SK-N-SH (cell line): Measurements from ENCODE around the gene SCAI. TPM values are rescaled to one million over a fixed set of nuclear protein-coding genes. Genes with fewer than 3 reads are reported as not detected.

ENCODE experiments used
- CTCF ChIA-PET: fragments of 300-600, 350-600 bp; formaldehyde crosslinking; extraction: SDS; loops from one replicate; lab custom pipeline; 2021; lab: Yijun Ruan, JAX
- POLR2A ChIA-PET: fragments of 350-600 bp; sonication (Branson Sonifier 250); formaldehyde crosslinking; extraction: SDS; loops from one replicate; lab custom pipeline; 2020; ENCODE audit warnings: antibody characterized with exemption, inconsistent platforms; lab: Yijun Ruan, JAX
- DNase-seq: peaks from one replicate; pipeline ENCODE4 v3.0.0; 2012
- H2AFZ ChIP-seq: fragments of 200-600 bp; sonication (generic); 2 replicates; pipeline ENCODE4 v1.8.1; 2016; ENCODE audit warnings: antibody characterized with exemption, mild to moderate bottlenecking, low read depth
- H3F3A ChIP-seq: fragments of 200-600 bp; sonication (generic); replicated peaks from 2 replicates; pipeline ENCODE3; 2016; ENCODE audit warnings: antibody characterized with exemption, mild to moderate bottlenecking; ENCODE audit not compliant: insufficient read depth
- H3K27ac ChIP-seq, 2 experiments: fragments of 200-500 bp in 1 of 2; fragments of 200-600 bp in 1 of 2; sonication (Bioruptor generic) in 1 of 2; sonication (generic), shearing (Covaris generic) in 1 of 2; 2 replicates each; pipeline versions ENCODE4 v1.5.1 to v1.6.1; 2014 to 2016; ENCODE audit warnings: low read depth in 2 of 2, inconsistent platforms in 1 of 2, low read length in 1 of 2, mild to moderate bottlenecking in 1 of 2, mixed read lengths in 1 of 2
- H3K27me3 ChIP-seq: fragments of 200-600 bp; sonication (generic), shearing (Covaris generic); 2 replicates; pipeline ENCODE4 v1.6.1; 2016; ENCODE audit warnings: mixed run types; ENCODE audit not compliant: insufficient read depth
- H3K36me3 ChIP-seq, 2 experiments: fragments of 200-500 bp in 1 of 2; fragments of 200-600 bp in 1 of 2; sonication (Bioruptor generic) in 1 of 2; sonication (generic) in 1 of 2; replicated peaks in 1 of 2; 2 replicates each; pipeline versions ENCODE3 to v1.5.1; 2014 to 2016; ENCODE audit warnings: low read length in 1 of 2, mild to moderate bottlenecking in 1 of 2; ENCODE audit not compliant: insufficient read depth in 2 of 2, control insufficient read depth in 1 of 2
- H3K4me1 ChIP-seq, 2 experiments: fragments of 200-500 bp in 1 of 2; fragments of 200-600 bp in 1 of 2; sonication (Bioruptor generic) in 1 of 2; sonication (generic), shearing (Covaris generic) in 1 of 2; 2 replicates each; pipeline versions ENCODE4 v1.5.1 to v1.6.1; 2014 to 2016; ENCODE audit warnings: low read depth in 1 of 2, low read length in 1 of 2, mixed run types in 1 of 2; ENCODE audit not compliant: insufficient read depth in 2 of 2, control insufficient read depth in 1 of 2
- H3K4me2 ChIP-seq: fragments of 200-600 bp; sonication (generic), shearing (Covaris generic); 2 replicates; pipeline ENCODE4 v1.6.1; 2017; ENCODE audit warnings: mixed run types
- H3K4me3 ChIP-seq, 2 experiments: fragments of 200-500 bp in 1 of 2; fragments of 200-600 bp in 1 of 2; sonication (Bioruptor generic) in 1 of 2; sonication (generic), shearing (Covaris generic) in 1 of 2; 2 replicates each; pipeline versions ENCODE4 v1.5.1 to v1.8.1; 2014 to 2016; ENCODE audit warnings: low read depth in 2 of 2, inconsistent platforms in 1 of 2, low read length in 1 of 2, mild to moderate bottlenecking in 1 of 2, mixed read lengths in 1 of 2, moderate library complexity in 1 of 2
- H3K79me2 ChIP-seq: fragments of 200-600 bp; sonication (generic); 2 replicates; pipeline ENCODE4 v1.8.1; 2017; ENCODE audit warnings: mild to moderate bottlenecking; ENCODE audit not compliant: insufficient read depth
- H3K9ac ChIP-seq: fragments of 200-600 bp; sonication (generic); 2 replicates; pipeline ENCODE4 v1.6.1; 2017; ENCODE audit warnings: mixed run types
- H3K9me2 ChIP-seq: fragments of 200-600 bp; sonication (generic); 2 replicates; pipeline ENCODE4 v1.6.1; 2017; ENCODE audit warnings: mixed run types
- H3K9me3 ChIP-seq: fragments of 200-600 bp; sonication (generic); 2 replicates; pipeline ENCODE4 v1.6.1; 2017; ENCODE audit warnings: mixed run types, mild to moderate bottlenecking, moderate library complexity
- H4K20me1 ChIP-seq: fragments of 200-600 bp; sonication (generic); 2 replicates; pipeline ENCODE4 v1.6.1; 2017; ENCODE audit warnings: mild to moderate bottlenecking, mixed run types; ENCODE audit not compliant: insufficient read depth
- CHD2 ChIP-seq: fragments of 150-350 bp; IDR thresholded peaks from 2 replicates; pipeline ENCODE4 v1.6.1; 2018; ENCODE audit warnings: low read length; ENCODE audit not compliant: partially characterized antibody
- CTCF ChIP-seq: fragments of 200-600 bp; sonication (generic); IDR thresholded peaks from 2 replicates; pipeline ENCODE4 v1.6.1; 2017; ENCODE audit warnings: antibody characterized with exemption, mild to moderate bottlenecking, moderate library complexity
- ELF1 ChIP-seq: IDR thresholded peaks from 2 replicates; pipeline ENCODE4 v1.4.0; 2012
- EZH2phosphoT487 ChIP-seq: fragments of 200-600 bp; sonication (generic); IDR thresholded peaks from 2 replicates; pipeline ENCODE4 v1.6.1; 2017; ENCODE audit warnings: low read depth, mixed run types, mild to moderate bottlenecking, antibody characterized with exemption, moderate library complexity, borderline replicate concordance
- FOSL2 ChIP-seq: IDR thresholded peaks from 2 replicates; pipeline ENCODE4 v1.4.0; 2012; ENCODE audit warnings: low read depth, mild to moderate bottlenecking, moderate library complexity, borderline replicate concordance
- FOXM1 ChIP-seq: IDR thresholded peaks from 2 replicates; pipeline ENCODE4 v1.4.0; 2012; ENCODE audit warnings: low read depth, mild to moderate bottlenecking
- GABPA ChIP-seq: IDR thresholded peaks from 2 replicates; pipeline ENCODE4 v1.4.0; 2012; ENCODE audit warnings: low read depth, mild to moderate bottlenecking
- GATA2 ChIP-seq: sonication (generic); formaldehyde crosslinking; IDR thresholded peaks from 2 replicates; pipeline ENCODE4 v1.5.0; 2020; ENCODE audit warnings: mild to moderate bottlenecking, missing genetic modification reagents
- JUND ChIP-seq: IDR thresholded peaks from 2 replicates; pipeline ENCODE4 v1.4.0; 2012
- POLR2AphosphoS5 ChIP-seq: IDR thresholded peaks from 2 replicates; pipeline ENCODE4 v1.6.1; 2012; ENCODE audit warnings: low read depth, low read length
- RAD21 ChIP-seq: IDR thresholded peaks from 2 replicates; pipeline ENCODE4 v1.6.1; 2012; ENCODE audit warnings: mild to moderate bottlenecking, low read length
- RFX5 ChIP-seq: IDR thresholded peaks from 2 replicates; pipeline ENCODE4 v1.6.1; 2012; ENCODE audit warnings: mild to moderate bottlenecking, improper control_type of control experiment, low read length
- RXRA ChIP-seq: IDR thresholded peaks from 2 replicates; pipeline ENCODE4 v1.4.0; 2012; ENCODE audit warnings: low read depth, mild to moderate bottlenecking, borderline replicate concordance
- TAF1 ChIP-seq: IDR thresholded peaks from 2 replicates; pipeline ENCODE4 v1.6.1; 2012; ENCODE audit warnings: low read depth, mild to moderate bottlenecking, low read length, moderate library complexity, borderline replicate concordance
- USF1 ChIP-seq: IDR thresholded peaks from 2 replicates; pipeline ENCODE4 v1.4.0; 2012; ENCODE audit warnings: low read depth, borderline replicate concordance
- YY1 ChIP-seq: IDR thresholded peaks from 2 replicates; pipeline ENCODE4 v1.4.0; 2012; ENCODE audit warnings: low read depth, mild to moderate bottlenecking
- WGBS: methylation state at CpG from one replicate; pipeline ENCODE4 v1.1.6; 2017; ENCODE audit warnings: low lambda C conversion rate; 5-methylcytosine and 5-hydroxymethylcytosine counted together
- polyA plus RNA-seq, 3 experiments: library from polyadenylated mRNA; depleted of rRNA; stranded (reverse); fragments of >200 nt; gene quantifications; 2 replicates each; pipeline ENCODE4 v1.2.3, GENCODE V29; 2012

SCAI gene
- polyA plus RNA-seq, 1 of the 3 experiments (the other 2 are of a cell fraction), result 0.85 TPM

- Histone ChIP-seq H3K27me3 (no peaks in the 10 kb centered on the region), H3K36me3 (no peaks in the 10 kb centered on the region), H3K4me1 (no peaks in the 10 kb centered on the region), H3K27ac (no peak overlapping the region), H4K20me1 (no peaks in the 10 kb centered on the region), H2AFZ (no peak overlapping the region), H3K79me2 (peaks cover 23% of the 10 kb centered on the region), H3K4me2 (no peak overlapping the region), H3K9me2 (no peaks in the 10 kb centered on the region), H3K9ac (no peak overlapping the region), H3K4me3 (no peak overlapping the region), H3K9me3 (no peaks in the 10 kb centered on the region), H3F3A (peaks cover 4% of the 10 kb centered on the region)
- POLR2A ChIA-PET, result no interaction called here
- no peak for DNase-seq
- no peak for TF ChIP-seq YY1
- CTCF ChIA-PET, result no interaction called here
These were observed 8.4 kb downstream of the SCAI start for GRCh38 chr9:125134976-125135375.

- no peaks in the 10 kb centered on the region for H3K36me3 ChIP-seq
- no peak overlapping the region for H3K27ac ChIP-seq
- H3F3A ChIP-seq, result peaks cover 4% of the 10 kb centered on the region
- ChIA-PET CTCF (interaction anchor here (0.8 to 0.9 kb wide), 2 partner anchors 8 to 10 kb away, joined by 3 read pairs; no protein-coding TSS in a partner anchor), POLR2A (no interaction called here)
- no peak overlapping the region for H3K9ac ChIP-seq
- H4K20me1 ChIP-seq, result no peaks in the 10 kb centered on the region
- no peaks in the 10 kb centered on the region for H3K9me2 ChIP-seq
- H3K27me3 ChIP-seq, result no peaks in the 10 kb centered on the region
- no peak overlapping the region for H2AFZ ChIP-seq
- H3K4me2 ChIP-seq, result no peak overlapping the region
- TF ChIP-seq USF1 (no peak), CTCF (no peak), POLR2AphosphoS5 (no peak), RFX5 (no peak), TAF1 (no peak), FOSL2 (no peak), GABPA (no peak), FOXM1 (no peak), JUND (no peak), CHD2 (no peak), GATA2 (CRISPR knock-in tag) (no peak), ELF1 (no peak), EZH2phosphoT487 (no peak), RAD21 (no peak), RXRA (no peak), YY1 (no peak)
- no peak for DNase-seq
- H3K79me2 ChIP-seq, result peaks cover 17% of the 10 kb centered on the region
- no peaks in the 10 kb centered on the region for H3K4me1 ChIP-seq
- 95% methylated on average over 1 of the region's 1 CpG for WGBS
- no peak overlapping the region for H3K4me3 ChIP-seq
- H3K9me3 ChIP-seq, result no peaks in the 10 kb centered on the region
These were observed 9.7 kb downstream of the SCAI start for GRCh38 chr9:125133403-125134329.
